Activated CD8-positive, alpha-beta memory T cell treated with anti-CD3 and anti-CD28 coated beads, Interleukin-2, amount 50 U/mL, for 1 hour (primary cell): ENCODE measurements around the gene PPP1CA.

Experiments used
- DNase-seq: peaks from one replicate; pipeline ENCODE4 v3.0.0-alpha.2; 2020; ENCODE audit errors: extremely low read depth

Gene PPP1CA

DNA sequence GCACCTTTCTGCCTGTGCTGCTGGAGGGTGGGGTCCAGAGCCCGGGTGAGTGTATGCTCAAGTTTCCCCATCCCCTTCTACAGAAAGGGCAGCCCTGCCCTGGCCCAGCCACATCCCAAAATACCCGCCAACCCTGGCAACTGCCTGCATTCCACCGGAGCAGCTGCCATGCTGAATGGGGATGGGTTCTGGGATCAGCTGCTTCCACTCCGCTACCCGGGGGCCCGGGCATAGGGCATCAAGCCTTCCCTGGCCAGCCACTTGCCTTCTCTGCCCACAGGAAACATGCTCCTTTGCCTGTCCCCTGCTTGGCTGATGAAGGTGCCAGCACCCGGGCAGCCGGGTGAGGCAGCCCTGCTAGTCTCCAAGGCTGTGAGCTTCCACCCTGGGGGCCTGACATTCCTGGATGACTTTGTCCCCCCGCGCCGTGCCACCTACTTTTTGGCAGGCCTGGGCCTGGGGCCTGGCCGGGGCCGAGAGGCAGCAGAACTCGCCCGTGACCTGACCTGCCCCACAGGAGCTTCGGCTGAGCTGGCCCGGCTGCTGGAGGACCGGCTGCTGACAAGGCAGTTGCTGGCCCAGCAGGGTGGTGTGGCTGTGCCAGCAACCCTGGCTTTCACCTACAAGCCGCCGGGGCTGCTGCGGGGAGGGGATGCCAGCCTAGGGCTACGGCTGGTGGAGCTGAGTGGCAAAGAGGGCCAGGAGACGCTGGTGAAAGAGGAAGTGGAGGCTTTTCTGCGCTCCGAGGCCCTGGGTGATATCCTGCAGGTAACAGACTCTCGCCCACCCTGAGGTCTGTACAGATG, 17.0 kb upstream of the PPP1CA start:
- DNase-seq: no peak

DNA sequence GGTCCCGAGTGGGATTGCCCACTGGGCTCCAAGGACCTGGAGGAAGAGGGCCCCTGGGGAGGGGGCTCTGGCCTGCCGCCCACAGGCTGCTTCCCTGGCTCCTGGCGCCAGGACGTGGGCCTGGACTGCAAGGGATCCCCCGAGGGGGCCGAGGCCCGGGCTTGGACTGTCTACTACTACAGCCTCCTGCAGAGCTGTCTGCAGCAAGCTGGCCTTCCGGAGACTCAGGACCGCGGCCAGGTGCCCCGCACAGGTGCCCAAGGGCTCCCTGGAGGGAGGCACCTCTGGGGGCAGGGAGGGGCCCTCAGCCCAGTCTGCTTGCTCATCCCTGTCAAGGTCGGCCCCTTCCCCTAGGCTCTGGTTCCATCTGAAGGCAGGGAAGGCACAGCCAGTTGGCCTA, 15.8 kb upstream of the PPP1CA start:
- no peak for DNase-seq

- DNase-seq: peak; percentile 66
These were observed 15.0 kb upstream of the PPP1CA start for GRCh38 chr11:67416416-67417335.

DNA sequence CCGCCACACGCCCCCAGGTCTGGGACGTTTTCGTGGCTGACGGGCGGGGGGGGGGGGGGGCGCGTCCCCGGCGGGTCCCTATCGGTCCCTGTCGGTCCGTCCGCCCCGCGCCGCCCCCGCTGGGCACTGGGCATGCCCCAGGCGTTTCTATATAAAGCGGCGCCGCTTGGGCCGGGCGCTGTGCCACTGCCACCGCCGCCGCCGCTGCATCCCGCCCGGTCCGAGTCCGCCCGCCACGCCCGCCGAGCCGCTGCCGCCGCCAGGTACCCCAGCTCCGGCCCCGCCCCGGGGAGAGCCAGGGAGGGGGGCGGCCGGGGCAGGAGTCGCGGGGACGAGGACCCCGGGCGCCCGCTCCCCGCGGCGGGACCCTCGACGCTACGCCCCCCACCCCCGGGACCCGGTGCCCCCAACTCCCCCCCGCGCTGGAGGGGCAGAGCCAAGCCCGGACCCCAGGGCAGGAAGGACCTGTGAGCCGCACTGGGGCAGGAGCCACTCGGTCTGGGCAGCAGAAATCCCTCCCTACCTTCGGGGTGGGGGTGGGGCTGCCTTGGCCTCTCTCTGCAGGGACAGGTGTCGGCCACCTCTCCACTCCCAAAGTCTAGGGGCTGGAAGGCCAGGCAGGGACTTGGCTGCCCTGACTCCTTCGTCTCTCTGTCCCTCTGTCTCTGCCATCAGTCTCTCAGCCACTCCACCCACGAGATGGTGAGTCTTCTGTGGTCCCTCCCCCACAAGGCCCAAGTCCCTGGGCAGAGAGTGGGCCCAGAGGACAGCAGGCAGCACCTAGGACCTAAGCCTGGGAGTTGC, 14.0 kb upstream of the PPP1CA start, which contains the start of gene CARNS1:
Gene CARNS1 (plus strand): TSS at position 178 of the 804 bp plus-strand sequence. CDS start 522 bp downstream, at position 700.
- DNase-seq: no peak

DNA sequence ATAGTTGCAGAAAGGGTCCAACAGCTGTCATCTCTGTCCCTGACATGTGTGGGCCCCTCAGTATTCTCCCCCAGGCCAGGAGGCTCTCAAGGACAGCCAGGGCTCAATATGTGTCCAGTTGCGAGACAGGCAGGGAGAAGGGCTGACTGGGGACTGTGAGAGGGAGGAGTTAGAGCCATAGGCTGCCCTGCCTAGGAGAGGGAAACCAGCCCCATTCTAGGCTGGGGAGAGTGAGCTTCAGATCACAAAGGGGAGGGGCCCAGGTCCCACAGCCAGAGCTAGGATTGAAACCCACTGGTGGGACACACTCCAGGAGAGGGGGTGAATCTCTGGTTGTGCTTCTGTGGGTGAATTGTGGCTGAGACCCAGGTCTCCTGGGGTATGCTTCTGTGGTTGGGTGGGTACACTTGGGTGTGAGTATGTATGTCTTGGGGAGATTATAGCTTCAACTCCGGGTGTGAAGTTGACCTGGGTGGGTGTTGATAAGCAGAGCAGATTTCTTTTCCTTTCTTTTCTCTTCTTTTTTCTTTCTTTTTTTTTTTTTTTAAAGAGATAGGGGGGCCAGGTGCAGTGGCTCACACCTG, 11.7 kb upstream of the PPP1CA start:
- no peak for DNase-seq

GRCh38 chr11:67412495-67413179, 11.0 kb upstream of the PPP1CA start:
- no peak for DNase-seq

GRCh38 chr11:67411785-67412152, 10.1 kb upstream of the PPP1CA start:
- no peak for DNase-seq

DNA sequence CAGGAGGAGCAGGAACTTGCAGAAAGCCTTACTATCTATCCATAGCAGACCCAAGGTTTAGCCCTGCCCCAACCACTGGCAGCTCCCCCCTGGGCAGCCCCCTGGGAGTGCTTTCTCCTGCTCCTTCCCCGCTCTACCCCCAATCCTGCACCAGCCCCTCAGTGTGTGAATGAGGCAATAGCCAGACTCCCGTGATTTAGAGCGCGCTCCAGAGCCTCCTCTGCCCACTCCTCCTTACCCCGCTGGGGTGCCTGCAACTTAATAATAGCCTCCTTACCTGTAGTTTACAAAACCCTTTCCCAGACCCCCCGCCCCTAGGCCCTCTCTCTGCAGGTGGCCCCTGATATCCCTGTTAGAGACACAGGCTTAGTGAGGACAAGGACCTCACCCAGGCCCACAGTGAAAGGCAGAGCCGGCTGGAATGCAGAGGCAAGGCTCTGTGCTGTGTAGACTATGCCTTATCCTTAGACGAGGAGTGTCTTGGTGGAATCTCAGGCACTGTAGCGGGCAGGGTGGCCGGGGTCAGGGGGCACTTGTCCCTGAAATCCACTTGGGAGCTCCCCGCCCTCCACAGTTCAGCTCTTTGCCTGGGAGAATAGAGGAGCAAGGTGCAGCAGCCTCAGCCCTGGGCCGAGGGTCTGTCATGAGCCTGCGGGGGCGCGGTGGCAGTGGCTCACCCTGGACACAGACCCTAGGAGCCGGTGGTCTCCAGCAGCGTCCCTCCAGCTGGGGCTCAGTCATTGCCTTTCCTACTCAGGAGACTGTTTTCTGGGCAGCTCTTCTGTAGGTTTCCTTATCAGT, 9.5 kb upstream of the PPP1CA start:
- no peak for DNase-seq

DNA sequence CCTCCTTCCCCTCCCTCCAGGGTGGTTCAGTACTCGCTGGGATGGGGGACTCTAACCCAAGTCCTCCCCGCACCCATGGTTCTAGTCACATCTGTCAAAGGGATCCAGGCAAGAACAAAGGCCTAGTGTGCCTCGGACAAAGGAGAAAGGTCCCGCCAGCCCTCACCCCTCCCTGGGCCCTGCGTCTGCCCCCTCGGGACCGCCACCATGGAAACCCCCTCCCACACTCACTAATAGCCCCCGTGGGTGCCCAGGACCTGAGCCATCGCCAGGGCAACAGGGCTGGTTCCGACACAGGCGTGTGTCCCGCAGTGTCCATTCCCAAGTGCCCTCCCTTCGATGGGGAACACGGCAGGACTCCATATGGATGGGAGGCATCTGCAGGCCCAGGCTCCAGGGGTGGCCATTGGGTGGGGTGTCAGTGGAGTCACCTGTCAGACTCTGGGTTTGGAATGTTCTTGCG, 8.7 kb upstream of the PPP1CA start:
- DNase-seq: no peak

DNA sequence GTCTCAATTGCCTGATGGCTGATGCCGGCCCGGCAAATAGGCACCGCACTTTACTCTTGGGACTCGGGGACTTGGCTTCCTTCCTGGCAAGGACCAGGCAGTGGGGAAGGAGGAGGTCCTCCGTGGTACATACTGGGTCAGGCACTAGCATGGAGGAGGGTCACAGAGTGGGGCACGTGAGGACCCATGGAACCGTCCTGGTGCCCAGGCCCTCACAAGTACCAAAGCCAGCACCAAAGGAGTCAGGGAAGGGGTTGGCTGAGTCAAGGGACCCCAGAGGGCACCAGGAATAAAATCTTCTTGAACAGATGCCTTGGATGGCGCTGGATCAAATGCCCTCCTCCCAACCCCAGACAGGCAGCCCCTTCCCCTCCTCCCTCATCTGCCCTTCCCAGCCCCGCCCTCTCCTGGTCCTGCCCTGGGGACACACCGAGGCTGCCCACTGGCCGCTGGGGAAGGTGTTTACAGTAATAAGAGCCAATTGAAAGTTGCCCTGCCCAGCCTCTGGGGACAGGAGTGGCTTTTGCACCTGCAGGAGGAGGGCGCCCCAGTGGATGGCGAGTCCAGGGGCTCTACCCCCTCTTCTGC, 8.2 kb upstream of the PPP1CA start:
- DNase-seq: no peak

DNA sequence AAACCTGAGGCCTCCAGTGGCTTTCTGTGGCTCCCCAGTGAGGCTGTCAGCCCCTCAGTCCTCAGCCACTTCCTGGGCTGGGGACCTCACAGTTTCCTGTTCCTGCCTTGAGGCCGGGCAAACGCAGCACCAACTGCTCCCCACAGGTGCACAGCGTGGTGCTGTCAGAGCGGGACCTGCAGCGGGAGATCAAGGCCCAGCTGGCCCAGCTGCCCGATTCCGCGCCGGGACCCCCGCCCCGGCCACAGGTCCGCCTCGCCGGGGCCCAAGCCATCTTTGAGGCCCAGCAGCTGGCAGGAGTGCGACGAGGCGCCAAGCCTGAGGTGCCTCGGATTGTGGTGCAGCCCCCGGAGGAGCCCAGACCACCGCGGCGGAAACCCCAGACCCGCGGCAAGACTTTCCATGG, 7.6 kb upstream of the PPP1CA start:
- no peak for DNase-seq

GRCh38 chr11:67408437-67409200, 7.0 kb upstream of the PPP1CA start:
- DNase-seq: no peak

DNA sequence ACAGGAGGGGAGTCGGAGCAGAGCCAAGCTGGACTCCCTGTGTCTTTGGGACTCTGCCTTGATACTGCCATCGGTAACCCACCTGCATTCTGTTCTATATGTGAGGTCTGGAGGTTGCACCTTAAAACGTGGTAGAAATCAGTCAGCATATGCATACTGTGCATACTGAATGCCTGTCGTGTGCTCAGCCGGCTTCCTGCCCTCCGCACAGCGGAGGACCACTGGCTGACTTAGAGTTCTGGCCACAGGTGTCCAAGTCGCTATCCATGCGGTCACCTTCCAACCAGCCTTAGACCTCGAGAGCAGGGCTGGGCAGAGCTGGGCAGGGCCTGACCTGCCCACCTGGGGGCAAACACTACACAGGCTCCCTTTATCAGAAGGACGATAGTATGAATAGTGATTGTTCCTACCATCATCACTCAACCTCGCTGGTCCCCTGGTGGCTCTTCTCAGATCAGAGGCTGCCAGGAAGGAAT, 6.1 kb upstream of the PPP1CA start:
- no peak for DNase-seq

DNA sequence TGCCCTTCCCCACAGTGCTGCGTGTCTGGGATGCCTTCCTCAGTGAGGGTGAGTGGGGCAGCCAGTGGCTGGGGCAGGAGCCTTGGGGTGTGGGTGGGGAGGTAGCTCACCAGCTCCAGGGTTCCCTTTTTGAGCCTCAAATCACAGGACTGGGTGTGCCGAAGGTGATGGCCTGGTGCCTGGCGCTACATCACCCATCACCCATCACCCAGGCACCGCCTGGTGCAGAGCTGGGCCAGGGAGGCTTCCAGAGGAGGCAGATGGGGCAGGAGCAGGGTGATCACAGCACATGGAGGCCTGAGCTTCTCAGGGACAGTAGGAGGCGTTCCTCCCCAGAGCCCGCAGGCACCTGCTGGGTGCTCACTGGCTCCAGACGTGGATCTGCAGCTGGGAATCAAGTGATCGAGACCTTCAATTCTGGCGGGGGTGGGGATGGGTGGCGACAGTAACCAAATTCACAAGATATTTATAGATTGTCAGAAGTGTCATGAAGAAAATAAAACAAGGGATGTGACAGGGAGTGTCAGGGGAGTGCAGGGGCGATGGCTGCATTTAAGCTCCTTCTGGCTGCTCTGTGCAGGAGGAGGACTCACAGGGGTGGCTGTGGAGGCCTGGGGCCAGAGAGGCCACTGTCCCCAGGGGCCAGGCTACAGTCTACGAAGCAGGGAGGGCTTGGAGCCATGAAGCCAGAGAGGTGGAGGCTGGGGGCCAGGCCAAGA, 5.5 kb upstream of the PPP1CA start:
- no peak for DNase-seq

- DNase-seq: no peak
These were observed 4.8 kb upstream of the PPP1CA start for GRCh38 chr11:67406420-67406968.

DNA sequence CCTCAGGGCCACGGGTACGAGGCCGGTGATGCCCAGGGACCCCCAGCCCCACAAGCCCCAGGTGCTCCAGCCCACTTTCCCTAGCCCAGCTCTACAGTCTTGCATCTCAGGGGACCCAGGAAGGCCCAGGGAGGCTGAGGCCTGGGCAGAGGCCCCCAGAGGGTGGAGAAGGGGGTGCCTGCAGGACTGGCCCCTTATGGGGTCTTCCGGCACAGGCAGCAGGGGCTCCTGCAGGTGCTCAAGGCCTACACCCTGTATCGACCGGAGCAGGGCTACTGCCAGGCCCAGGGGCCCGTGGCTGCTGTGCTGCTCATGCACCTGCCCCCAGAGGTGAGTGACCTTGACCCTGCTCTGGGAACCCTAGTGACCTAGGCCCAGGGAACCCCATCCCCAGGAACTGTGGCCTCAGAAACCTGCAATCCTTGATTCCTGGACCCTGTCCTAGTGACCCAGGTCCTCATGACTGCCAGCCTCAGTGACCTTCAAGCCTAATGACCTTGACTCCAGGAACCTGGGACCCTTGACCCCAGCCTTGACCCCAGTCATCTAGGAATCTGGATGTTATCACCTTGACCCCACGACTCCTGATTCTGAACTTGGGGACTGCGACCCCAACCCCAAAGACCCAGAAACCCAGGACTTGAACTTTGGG, 4.2 kb upstream of the PPP1CA start:
- no peak for DNase-seq

DNA sequence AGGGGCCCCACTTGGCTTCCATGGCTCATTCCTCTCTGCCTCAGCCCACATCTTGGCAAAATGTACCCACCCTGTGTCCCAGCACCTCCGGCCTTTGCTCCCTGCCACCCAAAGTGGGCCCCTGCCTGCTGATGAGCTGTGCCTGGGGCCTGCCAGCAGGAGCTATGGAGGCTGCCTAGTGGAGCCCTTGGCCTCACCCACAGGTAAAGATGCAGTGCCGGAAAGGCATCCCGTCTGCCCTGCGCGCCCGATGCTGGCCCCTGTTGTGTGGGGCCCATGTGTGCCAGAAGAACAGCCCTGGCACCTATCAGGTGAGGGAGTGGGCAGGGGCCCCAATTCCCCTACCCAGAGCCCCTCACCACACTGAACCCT, 3.5 kb upstream of the PPP1CA start:
- DNase-seq: no peak
